ENCODE results near the gene PRKCA. TPM values are rescaled to one million over a fixed set of nuclear protein-coding genes. Genes with fewer than 3 reads are reported as not detected.

The PRKCA gene
- total and polyA plus RNA-seq, 9 of the 15 experiments (the other 6 are each of a cell fraction or from before 2014, with no cell fraction given), result 3.2 to 33.0 (median 17.8) TPM

- peak in 1 of 2 experiments; percentile 75; a peak in 2 of 4 replicates for TF ChIP-seq HDAC1 (IDR thresholded peaks at IDR 0.05)
- TF ChIP-seq KDM1A (IDR thresholded peaks at IDR 0.05), result peak; percentile 92 to 93
- 0 out of 2 replicates have a peak, but pooled peaks have one; percentile 9 for TF ChIP-seq ZNF644 (tag; IDR thresholded peaks at IDR 0.05; ENCODE audit: low read depth)
- peak in 1 of 2 experiments; percentile 92; a peak in 3 of 4 replicates for TF ChIP-seq TEAD1 (CRISPR knock-in tag; IDR thresholded peaks at IDR 0.05)
- TF ChIP-seq CEBPG (CRISPR knock-in tag; IDR thresholded peaks at IDR 0.05), result peak; percentile 72; the same call in 1 of the 2 replicates
- peak; percentile 27 to 69; a peak in 2 of 4 replicates for TF ChIP-seq CEBPG (tag; conservative IDR thresholded peaks at IDR 0.05 in 1 of 2, IDR thresholded peaks at IDR 0.05 in 1 of 2)
- TF ChIP-seq HDAC2 (IDR thresholded peaks at IDR 0.05), result peak; percentile 78; the same call in 1 of the 2 replicates
- TF ChIP-seq CREM (IDR thresholded peaks at IDR 0.05; ENCODE audit: low read depth), result peak; percentile 30; the same call in 1 of the 2 replicates
- no peak for TF ChIP-seq ADNP (tag; IDR thresholded peaks at IDR 0.05)
- 0 out of 2 replicates have a peak, but pooled peaks have one; percentile 10 for TF ChIP-seq NCOR1 (IDR thresholded peaks at IDR 0.05)
- TF ChIP-seq ATF1 (CRISPR knock-in tag; IDR thresholded peaks at IDR 0.05), result no peak
- TF ChIP-seq ATF1 (tag; IDR thresholded peaks at IDR 0.05), result no peak
- peak; percentile 53 for TF ChIP-seq BHLHE40 (IDR thresholded peaks at IDR 0.05; ENCODE audit: low read length)
- no peak for TF ChIP-seq SNRNP70 (optimal IDR thresholded peaks at IDR 0.05; ENCODE audit: low read depth, low read length)
- no peak for TF ChIP-seq TCF7L2 (IDR thresholded peaks at IDR 0.05; ENCODE audit: low read depth, low read length)
- TF ChIP-seq TCF3 (CRISPR knock-in tag; IDR thresholded peaks at IDR 0.05), result peak; percentile 56
- TF ChIP-seq MNT (conservative IDR thresholded peaks at IDR 0.05), result peak in 1 of 2 experiments; percentile 57; a peak in 2 of 4 replicates
- peak; percentile 47; the same call in 1 of the 2 replicates for TF ChIP-seq EP300 (IDR thresholded peaks at IDR 0.05; ENCODE audit: low read length)
- TF ChIP-seq NFE2L1 (tag; IDR thresholded peaks at IDR 0.05; ENCODE audit: borderline replicate concordance, low read depth), result peak; percentile 55
- TF ChIP-seq ARID1B (IDR thresholded peaks at IDR 0.05), result peak; percentile 62
- TF ChIP-seq NFE2 (IDR thresholded peaks at IDR 0.05; ENCODE audit: low read depth), result peak; percentile 93
- peak; percentile 39; the same call in 1 of the 2 replicates for TF ChIP-seq CBFA2T2 (conservative IDR thresholded peaks at IDR 0.05)
- TF ChIP-seq ZC3H8 (IDR thresholded peaks at IDR 0.05), result no peak
- peak; percentile 28; the same call in 1 of the 2 replicates for TF ChIP-seq EP400 (IDR thresholded peaks at IDR 0.05)
- TF ChIP-seq MAFF (IDR thresholded peaks at IDR 0.05; ENCODE audit: low read length), result peak; percentile 61
- TF ChIP-seq CEBPB (tag; IDR thresholded peaks at IDR 0.05), result peak; percentile 38; the same call in 1 of the 2 replicates
- TF ChIP-seq TEAD2 (tag; IDR thresholded peaks at IDR 0.05), result 0 out of 2 replicates have a peak, but pooled peaks have one; percentile 15
- peak; percentile 88 for TF ChIP-seq ATF3 (IDR thresholded peaks at IDR 0.05)
- no peak for TF ChIP-seq ATF3 (CRISPR knock-in tag; conservative IDR thresholded peaks at IDR 0.05)
- peak; percentile 87 to 89 for TF ChIP-seq NRF1 (conservative IDR thresholded peaks at IDR 0.05 in 1 of 2, IDR thresholded peaks at IDR 0.05 in 1 of 2)
- 0 out of 2 replicates have a peak, but pooled peaks have one; percentile 34 for TF ChIP-seq ATF7 (IDR thresholded peaks at IDR 0.05)
These were observed 164.5 kb downstream of the PRKCA start (continued) for GRCh38 chr17:66466840-66467367.

Data from K562 (cell line).